SK-N-SH (cell line): Measurements from ENCODE around the gene BUB3. TPM values are rescaled to one million over a fixed set of nuclear protein-coding genes. Genes with fewer than 3 reads are reported as not detected.

Experiments used
- CTCF ChIA-PET: fragments of 300-600, 350-600 bp; formaldehyde crosslinking; extraction: SDS; loops from one replicate; lab custom pipeline; 2021; lab: Yijun Ruan, JAX
- POLR2A ChIA-PET: fragments of 350-600 bp; sonication (Branson Sonifier 250); formaldehyde crosslinking; extraction: SDS; loops from one replicate; lab custom pipeline; 2020; ENCODE audit warnings: antibody characterized with exemption, inconsistent platforms; lab: Yijun Ruan, JAX
- DNase-seq: peaks from one replicate; pipeline ENCODE4 v3.0.0; 2012
- H2AFZ ChIP-seq: fragments of 200-600 bp; sonication (generic); 2 replicates; pipeline ENCODE4 v1.8.1; 2016; ENCODE audit warnings: antibody characterized with exemption, mild to moderate bottlenecking, low read depth
- H3F3A ChIP-seq: fragments of 200-600 bp; sonication (generic); replicated peaks from 2 replicates; pipeline ENCODE3; 2016; ENCODE audit warnings: antibody characterized with exemption, mild to moderate bottlenecking; ENCODE audit not compliant: insufficient read depth
- H3K27ac ChIP-seq, 2 experiments: fragments of 200-500 bp in 1 of 2; fragments of 200-600 bp in 1 of 2; sonication (Bioruptor generic) in 1 of 2; sonication (generic), shearing (Covaris generic) in 1 of 2; 2 replicates each; pipeline versions ENCODE4 v1.5.1 to v1.6.1; 2014 to 2016; ENCODE audit warnings: low read depth in 2 of 2, inconsistent platforms in 1 of 2, low read length in 1 of 2, mild to moderate bottlenecking in 1 of 2, mixed read lengths in 1 of 2
- H3K27me3 ChIP-seq: fragments of 200-600 bp; sonication (generic), shearing (Covaris generic); 2 replicates; pipeline ENCODE4 v1.6.1; 2016; ENCODE audit warnings: mixed run types; ENCODE audit not compliant: insufficient read depth
- H3K36me3 ChIP-seq, 2 experiments: fragments of 200-500 bp in 1 of 2; fragments of 200-600 bp in 1 of 2; sonication (Bioruptor generic) in 1 of 2; sonication (generic) in 1 of 2; replicated peaks in 1 of 2; 2 replicates each; pipeline versions ENCODE3 to v1.5.1; 2014 to 2016; ENCODE audit warnings: low read length in 1 of 2, mild to moderate bottlenecking in 1 of 2; ENCODE audit not compliant: insufficient read depth in 2 of 2, control insufficient read depth in 1 of 2
- H3K4me1 ChIP-seq, 2 experiments: fragments of 200-500 bp in 1 of 2; fragments of 200-600 bp in 1 of 2; sonication (Bioruptor generic) in 1 of 2; sonication (generic), shearing (Covaris generic) in 1 of 2; 2 replicates each; pipeline versions ENCODE4 v1.5.1 to v1.6.1; 2014 to 2016; ENCODE audit warnings: low read depth in 1 of 2, low read length in 1 of 2, mixed run types in 1 of 2; ENCODE audit not compliant: insufficient read depth in 2 of 2, control insufficient read depth in 1 of 2
- H3K4me2 ChIP-seq: fragments of 200-600 bp; sonication (generic), shearing (Covaris generic); 2 replicates; pipeline ENCODE4 v1.6.1; 2017; ENCODE audit warnings: mixed run types
- H3K4me3 ChIP-seq, 2 experiments: fragments of 200-500 bp in 1 of 2; fragments of 200-600 bp in 1 of 2; sonication (Bioruptor generic) in 1 of 2; sonication (generic), shearing (Covaris generic) in 1 of 2; 2 replicates each; pipeline versions ENCODE4 v1.5.1 to v1.8.1; 2014 to 2016; ENCODE audit warnings: low read depth in 2 of 2, inconsistent platforms in 1 of 2, low read length in 1 of 2, mild to moderate bottlenecking in 1 of 2, mixed read lengths in 1 of 2, moderate library complexity in 1 of 2
- H3K79me2 ChIP-seq: fragments of 200-600 bp; sonication (generic); 2 replicates; pipeline ENCODE4 v1.8.1; 2017; ENCODE audit warnings: mild to moderate bottlenecking; ENCODE audit not compliant: insufficient read depth
- H3K9ac ChIP-seq: fragments of 200-600 bp; sonication (generic); 2 replicates; pipeline ENCODE4 v1.6.1; 2017; ENCODE audit warnings: mixed run types
- H3K9me2 ChIP-seq: fragments of 200-600 bp; sonication (generic); 2 replicates; pipeline ENCODE4 v1.6.1; 2017; ENCODE audit warnings: mixed run types
- H3K9me3 ChIP-seq: fragments of 200-600 bp; sonication (generic); 2 replicates; pipeline ENCODE4 v1.6.1; 2017; ENCODE audit warnings: mixed run types, mild to moderate bottlenecking, moderate library complexity
- H4K20me1 ChIP-seq: fragments of 200-600 bp; sonication (generic); 2 replicates; pipeline ENCODE4 v1.6.1; 2017; ENCODE audit warnings: mild to moderate bottlenecking, mixed run types; ENCODE audit not compliant: insufficient read depth
- CHD2 ChIP-seq: fragments of 150-350 bp; IDR thresholded peaks from 2 replicates; pipeline ENCODE4 v1.6.1; 2018; ENCODE audit warnings: low read length; ENCODE audit not compliant: partially characterized antibody
- ELF1 ChIP-seq: IDR thresholded peaks from 2 replicates; pipeline ENCODE4 v1.4.0; 2012
- EP300 ChIP-seq, 2 experiments: IDR thresholded peaks; 2 replicates each; pipeline versions ENCODE4 v1.4.0 to v1.6.1; 2012; ENCODE audit warnings: borderline replicate concordance in 1 of 2, low read depth in 1 of 2, low read length in 1 of 2
- EZH2phosphoT487 ChIP-seq: fragments of 200-600 bp; sonication (generic); IDR thresholded peaks from 2 replicates; pipeline ENCODE4 v1.6.1; 2017; ENCODE audit warnings: low read depth, mixed run types, mild to moderate bottlenecking, antibody characterized with exemption, moderate library complexity, borderline replicate concordance
- FOSL2 ChIP-seq: IDR thresholded peaks from 2 replicates; pipeline ENCODE4 v1.4.0; 2012; ENCODE audit warnings: low read depth, mild to moderate bottlenecking, moderate library complexity, borderline replicate concordance
- FOXM1 ChIP-seq: IDR thresholded peaks from 2 replicates; pipeline ENCODE4 v1.4.0; 2012; ENCODE audit warnings: low read depth, mild to moderate bottlenecking
- GATA2 ChIP-seq: sonication (generic); formaldehyde crosslinking; IDR thresholded peaks from 2 replicates; pipeline ENCODE4 v1.5.0; 2020; ENCODE audit warnings: mild to moderate bottlenecking, missing genetic modification reagents
- MXI1 ChIP-seq: IDR thresholded peaks from 2 replicates; pipeline ENCODE4 v1.6.1; 2012; ENCODE audit warnings: mild to moderate bottlenecking, low read depth, low read length, improper control_type of control experiment
- NRF1 ChIP-seq: IDR thresholded peaks from 2 replicates; pipeline ENCODE4 v1.6.1; 2012; ENCODE audit warnings: low read depth, mild to moderate bottlenecking, low read length
- POLR2AphosphoS5 ChIP-seq: IDR thresholded peaks from 2 replicates; pipeline ENCODE4 v1.6.1; 2012; ENCODE audit warnings: low read depth, low read length
- RAD21 ChIP-seq: IDR thresholded peaks from 2 replicates; pipeline ENCODE4 v1.6.1; 2012; ENCODE audit warnings: mild to moderate bottlenecking, low read length
- RCOR1 ChIP-seq: fragments of 150-350 bp; IDR thresholded peaks from 2 replicates; pipeline ENCODE4 v1.6.1; 2017; ENCODE audit warnings: antibody characterized with exemption, low read length
- RXRA ChIP-seq: IDR thresholded peaks from 2 replicates; pipeline ENCODE4 v1.4.0; 2012; ENCODE audit warnings: low read depth, mild to moderate bottlenecking, borderline replicate concordance
- SIN3A ChIP-seq: IDR thresholded peaks from 2 replicates; pipeline ENCODE4 v1.6.1; 2012; ENCODE audit warnings: low read depth, mild to moderate bottlenecking, low read length, moderate library complexity, borderline replicate concordance
- TAF1 ChIP-seq: IDR thresholded peaks from 2 replicates; pipeline ENCODE4 v1.6.1; 2012; ENCODE audit warnings: low read depth, mild to moderate bottlenecking, low read length, moderate library complexity, borderline replicate concordance
- TCF12 ChIP-seq: IDR thresholded peaks from 2 replicates; pipeline ENCODE4 v1.4.0; 2012
- TEAD4 ChIP-seq: IDR thresholded peaks from 2 replicates; pipeline ENCODE4 v1.4.0; 2012; ENCODE audit warnings: mild to moderate bottlenecking, borderline replicate concordance; ENCODE audit not compliant: insufficient read depth
- WGBS: methylation state at CpG from one replicate; pipeline ENCODE4 v1.1.6; 2017; ENCODE audit warnings: low lambda C conversion rate; 5-methylcytosine and 5-hydroxymethylcytosine counted together
- polyA plus RNA-seq, 3 experiments: library from polyadenylated mRNA; depleted of rRNA; stranded (reverse); fragments of >200 nt; gene quantifications; 2 replicates each; pipeline ENCODE4 v1.2.3, GENCODE V29; 2012
- TF ChIP-seq, protein P1 (sequence below): IDR thresholded peaks from 2 replicates; pipeline ENCODE4 v1.6.1; 2012; ENCODE audit warnings: mild to moderate bottlenecking, low read depth, low read length, moderate library complexity
- TF ChIP-seq, protein P2 (sequence below): IDR thresholded peaks from 2 replicates; pipeline ENCODE4 v1.4.0; 2012; ENCODE audit warnings: low read depth, borderline replicate concordance
- TF ChIP-seq, protein P3 (sequence below): IDR thresholded peaks from 2 replicates; pipeline ENCODE4; 2012

The BUB3 gene
- polyA plus RNA-seq, 1 of the 3 experiments (the other 2 are of a cell fraction) = 202 TPM

DNA sequence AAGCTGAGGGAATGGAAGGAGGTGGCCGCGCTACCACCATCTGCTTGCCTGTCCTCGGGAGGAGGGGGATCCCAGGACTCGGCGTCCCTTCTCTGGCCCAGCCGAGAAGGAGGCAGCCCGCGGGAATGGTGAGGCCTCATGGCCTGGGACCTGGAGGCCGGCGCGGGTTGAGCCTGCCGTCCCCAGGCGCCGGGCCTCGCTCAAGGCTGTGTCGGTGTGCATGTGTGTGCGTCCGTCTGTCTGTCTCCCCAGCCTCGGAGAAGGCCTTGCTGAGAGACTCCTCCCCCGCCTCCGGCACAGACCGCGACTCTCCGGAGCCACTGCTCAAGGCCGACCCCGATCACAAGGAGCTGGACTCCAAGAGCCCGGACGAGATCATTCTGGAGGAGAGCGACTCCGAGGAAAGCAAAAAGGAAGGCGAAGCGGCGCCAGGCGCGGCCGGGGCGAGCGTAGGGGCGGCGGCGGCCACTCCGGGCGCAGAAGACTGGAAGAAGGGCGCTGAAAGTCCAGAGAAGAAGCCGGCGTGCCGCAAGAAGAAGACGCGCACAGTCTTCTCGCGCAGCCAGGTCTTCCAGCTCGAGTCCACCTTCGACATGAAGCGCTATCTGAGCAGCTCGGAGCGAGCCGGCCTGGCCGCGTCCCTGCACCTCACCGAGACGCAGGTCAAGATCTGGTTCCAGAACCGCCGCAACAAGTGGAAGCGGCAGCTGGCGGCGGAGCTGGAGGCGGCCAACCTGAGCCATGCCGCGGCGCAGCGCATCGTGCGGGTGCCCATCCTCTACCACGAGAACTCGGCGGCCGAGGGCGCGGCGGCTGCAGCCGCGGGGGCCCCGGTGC, 17.2 kb upstream of the BUB3 start:
- Histone ChIP-seq H3K27ac (no peak overlapping the region), H3K36me3 (no peaks in the 10 kb centered on the region), H3K9ac (no peak overlapping the region), H3K79me2 (no peaks in the 10 kb centered on the region), H3K9me2 (no peaks in the 10 kb centered on the region), H3F3A (no peaks in the 10 kb centered on the region), H3K4me2 (peak overlapping the region; percentile 60; the same call in 1 of the 2 replicates), H3K9me3 (no peaks in the 10 kb centered on the region), H4K20me1 (no peaks in the 10 kb centered on the region), H3K4me1 (peaks cover 0 to 8% of the 10 kb centered on the region in 2 experiments; a peak in 2 of 4 replicates), H3K27me3 (peaks cover 95% of the 10 kb centered on the region), H2AFZ (no peak overlapping the region), H3K4me3 (no peak overlapping the region)
- POLR2A ChIA-PET = no interaction called here
- CTCF ChIA-PET = interaction anchor here (0.5 to 1.1 kb wide), 3 partner anchors 13 to 245 kb away, joined by 3 to 5 read pairs (median 3); no protein-coding TSS in a partner anchor
- WGBS = 18% methylated on average over 30 of the region's 83 CpGs
- no peak for DNase-seq
- TF ChIP-seq TEAD4 (no peak), RXRA (no peak), EZH2phosphoT487 (0 out of 2 replicates have a peak, but pooled peaks have one; percentile 12)

DNA sequence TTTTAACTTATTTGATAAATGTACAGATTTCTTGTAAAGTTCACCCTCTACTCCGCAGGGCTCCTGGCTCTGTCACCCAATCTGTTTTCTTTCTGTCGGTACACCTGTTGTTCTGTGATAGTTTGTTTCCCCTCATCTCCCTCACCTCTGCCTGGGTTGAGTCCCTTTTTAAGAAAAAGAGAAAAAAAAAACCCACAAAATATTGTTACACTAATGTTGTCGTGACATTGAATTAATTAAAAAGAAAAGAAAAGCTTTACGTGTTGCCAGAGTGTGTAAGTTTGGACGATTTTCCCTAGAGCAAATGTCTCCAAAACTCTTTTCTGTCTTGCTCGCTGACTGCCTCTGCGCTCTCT, 15.1 kb upstream of the BUB3 start:
- H3K27ac ChIP-seq = no peak overlapping the region
- H4K20me1 ChIP-seq = 0 out of 2 replicates have a peak, but pooled peaks cover 4% of the 10 kb centered on the region
- no peak overlapping the region; the same call in 1 of the 2 replicates for H3K4me2 ChIP-seq
- H3K9me2 ChIP-seq = no peaks in the 10 kb centered on the region
- 7% methylated on average over 7 of the region's 7 CpGs for WGBS
- POLR2A ChIA-PET = no interaction called here
- H3F3A ChIP-seq = no peaks in the 10 kb centered on the region
- H3K27me3 ChIP-seq = peaks cover 96% of the 10 kb centered on the region
- H3K4me3 ChIP-seq = no peak overlapping the region
- no peaks in the 10 kb centered on the region for H3K9me3 ChIP-seq
- H2AFZ ChIP-seq = no peak overlapping the region
- H3K79me2 ChIP-seq = no peaks in the 10 kb centered on the region
- H3K4me1 ChIP-seq = peaks cover 0 to 4% of the 10 kb centered on the region in 2 experiments; a peak in 1 of 4 replicates
- no peak for DNase-seq
- no peak overlapping the region for H3K9ac ChIP-seq
- no peak for TF ChIP-seq MXI1
- TF ChIP-seq ELF1 = no peak
- TF ChIP-seq TAF1 = no peak
- no peak for TF ChIP-seq RAD21
- TF ChIP-seq FOSL2 = no peak
- no peak for TF ChIP-seq RCOR1
- TF ChIP-seq GATA2 = no peak
- no peak for TF ChIP-seq EZH2phosphoT487
- no peak for TF ChIP-seq POLR2AphosphoS5
- TF ChIP-seq CHD2 = no peak
- TF ChIP-seq SIN3A = no peak
- TF ChIP-seq, protein P1, sequence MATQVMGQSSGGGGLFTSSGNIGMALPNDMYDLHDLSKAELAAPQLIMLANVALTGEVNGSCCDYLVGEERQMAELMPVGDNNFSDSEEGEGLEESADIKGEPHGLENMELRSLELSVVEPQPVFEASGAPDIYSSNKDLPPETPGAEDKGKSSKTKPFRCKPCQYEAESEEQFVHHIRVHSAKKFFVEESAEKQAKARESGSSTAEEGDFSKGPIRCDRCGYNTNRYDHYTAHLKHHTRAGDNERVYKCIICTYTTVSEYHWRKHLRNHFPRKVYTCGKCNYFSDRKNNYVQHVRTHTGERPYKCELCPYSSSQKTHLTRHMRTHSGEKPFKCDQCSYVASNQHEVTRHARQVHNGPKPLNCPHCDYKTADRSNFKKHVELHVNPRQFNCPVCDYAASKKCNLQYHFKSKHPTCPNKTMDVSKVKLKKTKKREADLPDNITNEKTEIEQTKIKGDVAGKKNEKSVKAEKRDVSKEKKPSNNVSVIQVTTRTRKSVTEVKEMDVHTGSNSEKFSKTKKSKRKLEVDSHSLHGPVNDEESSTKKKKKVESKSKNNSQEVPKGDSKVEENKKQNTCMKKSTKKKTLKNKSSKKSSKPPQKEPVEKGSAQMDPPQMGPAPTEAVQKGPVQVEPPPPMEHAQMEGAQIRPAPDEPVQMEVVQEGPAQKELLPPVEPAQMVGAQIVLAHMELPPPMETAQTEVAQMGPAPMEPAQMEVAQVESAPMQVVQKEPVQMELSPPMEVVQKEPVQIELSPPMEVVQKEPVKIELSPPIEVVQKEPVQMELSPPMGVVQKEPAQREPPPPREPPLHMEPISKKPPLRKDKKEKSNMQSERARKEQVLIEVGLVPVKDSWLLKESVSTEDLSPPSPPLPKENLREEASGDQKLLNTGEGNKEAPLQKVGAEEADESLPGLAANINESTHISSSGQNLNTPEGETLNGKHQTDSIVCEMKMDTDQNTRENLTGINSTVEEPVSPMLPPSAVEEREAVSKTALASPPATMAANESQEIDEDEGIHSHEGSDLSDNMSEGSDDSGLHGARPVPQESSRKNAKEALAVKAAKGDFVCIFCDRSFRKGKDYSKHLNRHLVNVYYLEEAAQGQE = no peak
- TF ChIP-seq, protein P2, sequence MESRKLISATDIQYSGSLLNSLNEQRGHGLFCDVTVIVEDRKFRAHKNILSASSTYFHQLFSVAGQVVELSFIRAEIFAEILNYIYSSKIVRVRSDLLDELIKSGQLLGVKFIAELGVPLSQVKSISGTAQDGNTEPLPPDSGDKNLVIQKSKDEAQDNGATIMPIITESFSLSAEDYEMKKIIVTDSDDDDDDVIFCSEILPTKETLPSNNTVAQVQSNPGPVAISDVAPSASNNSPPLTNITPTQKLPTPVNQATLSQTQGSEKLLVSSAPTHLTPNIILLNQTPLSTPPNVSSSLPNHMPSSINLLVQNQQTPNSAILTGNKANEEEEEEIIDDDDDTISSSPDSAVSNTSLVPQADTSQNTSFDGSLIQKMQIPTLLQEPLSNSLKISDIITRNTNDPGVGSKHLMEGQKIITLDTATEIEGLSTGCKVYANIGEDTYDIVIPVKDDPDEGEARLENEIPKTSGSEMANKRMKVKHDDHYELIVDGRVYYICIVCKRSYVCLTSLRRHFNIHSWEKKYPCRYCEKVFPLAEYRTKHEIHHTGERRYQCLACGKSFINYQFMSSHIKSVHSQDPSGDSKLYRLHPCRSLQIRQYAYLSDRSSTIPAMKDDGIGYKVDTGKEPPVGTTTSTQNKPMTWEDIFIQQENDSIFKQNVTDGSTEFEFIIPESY = no peak
- TF ChIP-seq TCF12 = no peak
- no peak for TF ChIP-seq FOXM1
- TF ChIP-seq, protein P3, sequence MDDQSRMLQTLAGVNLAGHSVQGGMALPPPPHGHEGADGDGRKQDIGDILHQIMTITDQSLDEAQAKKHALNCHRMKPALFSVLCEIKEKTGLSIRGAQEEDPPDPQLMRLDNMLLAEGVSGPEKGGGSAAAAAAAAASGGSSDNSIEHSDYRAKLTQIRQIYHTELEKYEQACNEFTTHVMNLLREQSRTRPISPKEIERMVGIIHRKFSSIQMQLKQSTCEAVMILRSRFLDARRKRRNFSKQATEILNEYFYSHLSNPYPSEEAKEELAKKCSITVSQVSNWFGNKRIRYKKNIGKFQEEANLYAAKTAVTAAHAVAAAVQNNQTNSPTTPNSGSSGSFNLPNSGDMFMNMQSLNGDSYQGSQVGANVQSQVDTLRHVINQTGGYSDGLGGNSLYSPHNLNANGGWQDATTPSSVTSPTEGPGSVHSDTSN = no peak
- no peak for TF ChIP-seq NRF1
- no peak for TF ChIP-seq EP300 (IDR thresholded peaks at IDR 0.05; ENCODE audit: borderline replicate concordance in 1 of 2, low read depth in 1 of 2, low read length in 1 of 2)
- CTCF ChIA-PET = interaction anchor here (0.6 to 4.9 kb wide), 12 partner anchors 8 to 957 kb away, joined by 3 to 31 read pairs (median 4); partner anchors contain the start of gene BUB3
- H3K36me3 ChIP-seq = no peaks in the 10 kb centered on the region
